Bronchial epithelial cell (primary cell): ENCODE data around the gene TTLL11. TPM values are rescaled to one million over a fixed set of nuclear protein-coding genes. Genes with fewer than 3 reads are reported as not detected.
A peak's percentile ranks its signal among the peaks of the same experiment; 100 is the strongest.
"Not testable (repeated sequence)": the region's sequence is repeated elsewhere in the genome, so short reads cannot be mapped to it uniquely, and the experiment has no call there.

Source experiments
- DNase-seq: peaks from one replicate; pipeline ENCODE4 v3.0.0-alpha.2; 2010; ENCODE audit warnings: low read depth
- FAIRE-seq: peaks from 2 replicates; lab custom pipeline; 2011; peaks lifted over from hg19 to GRCh38; lab: Jason Lieb, UNC
- H3K27me3 ChIP-seq: 2 replicates; pipeline ENCODE4 v1.5.1; 2011; ENCODE audit warnings: low read length; ENCODE audit not compliant: control insufficient read depth, insufficient read depth
- H3K36me3 ChIP-seq: 2 replicates; pipeline ENCODE4 v1.5.1; 2011; ENCODE audit warnings: low read length; ENCODE audit not compliant: control insufficient read depth, insufficient read depth
- H3K4me3 ChIP-seq: 2 replicates; pipeline ENCODE4 v1.5.1; 2011; ENCODE audit warnings: mild to moderate bottlenecking, low read depth, low read length, control low read depth
- CTCF ChIP-seq: IDR thresholded peaks from 2 replicates; pipeline ENCODE4 v1.5.1; 2011; ENCODE audit warnings: mild to moderate bottlenecking, moderate library complexity, low read length, control low read depth, inconsistent platforms; ENCODE audit not compliant: insufficient read depth, severe bottlenecking
- total RNA-seq: library from RNA; depleted of rRNA; stranded (reverse); fragments of >200 nt; gene quantifications from 2 replicates; pipeline ENCODE4 v1.2.1, GENCODE V29; 2014

Gene TTLL11
- total RNA-seq, 1 donor from 2014 or later: 1.8 TPM

- FAIRE-seq (no peak), DNase-seq (no peak)
- TF ChIP-seq CTCF: no peak
- no peak overlapping the region for H3K4me3 ChIP-seq
- H3K27me3 ChIP-seq: no peaks in the 10 kb centered on the region
- no peaks in the 10 kb centered on the region for H3K36me3 ChIP-seq
Measured at GRCh38 chr9:122007837-122008236, 85.3 kb downstream of the TTLL11 start.

DNA sequence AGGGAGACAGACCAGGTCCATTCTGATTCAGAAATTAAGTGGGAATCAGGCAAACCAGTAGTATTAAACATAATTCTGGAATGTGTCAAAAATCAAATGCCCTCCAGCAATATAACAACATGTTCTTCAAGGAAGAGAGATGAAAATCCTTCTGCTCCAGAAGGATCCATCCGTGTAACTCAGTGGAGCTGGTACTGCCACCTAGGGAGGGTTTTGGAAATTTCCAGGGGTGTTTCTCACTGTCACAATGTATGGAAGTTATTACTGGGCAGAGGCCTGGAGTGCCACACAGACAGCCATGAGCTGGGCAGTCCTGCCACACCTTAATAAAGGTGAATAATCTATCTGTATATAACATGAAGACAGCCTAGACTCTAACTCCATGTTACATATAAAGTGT lies 87.5 kb downstream of the TTLL11 start:
- H3K4me3 ChIP-seq: no peak overlapping the region
- no peaks in the 10 kb centered on the region for H3K36me3 ChIP-seq
- no peaks in the 10 kb centered on the region for H3K27me3 ChIP-seq
- FAIRE-seq: no peak
- peak; percentile 57 for DNase-seq
- peak; percentile 61 for TF ChIP-seq CTCF

GRCh38 chr9:122004589-122004988 lies 88.5 kb downstream of the TTLL11 start:
- H3K36me3 ChIP-seq: no peaks in the 10 kb centered on the region
- H3K4me3 ChIP-seq: no peak overlapping the region
- no peak for DNase-seq
- TF ChIP-seq CTCF: no peak
- FAIRE-seq: no peak
- no peaks in the 10 kb centered on the region for H3K27me3 ChIP-seq

- TF ChIP-seq CTCF: no peak
- no peaks in the 10 kb centered on the region for H3K36me3 ChIP-seq
- H3K4me3 ChIP-seq: no peak overlapping the region
- H3K27me3 ChIP-seq: no peaks in the 10 kb centered on the region
- DNase-seq (no peak), FAIRE-seq (no peak)
Measured at GRCh38 chr9:122001491-122002201, 91.5 kb downstream of the TTLL11 start.

DNA sequence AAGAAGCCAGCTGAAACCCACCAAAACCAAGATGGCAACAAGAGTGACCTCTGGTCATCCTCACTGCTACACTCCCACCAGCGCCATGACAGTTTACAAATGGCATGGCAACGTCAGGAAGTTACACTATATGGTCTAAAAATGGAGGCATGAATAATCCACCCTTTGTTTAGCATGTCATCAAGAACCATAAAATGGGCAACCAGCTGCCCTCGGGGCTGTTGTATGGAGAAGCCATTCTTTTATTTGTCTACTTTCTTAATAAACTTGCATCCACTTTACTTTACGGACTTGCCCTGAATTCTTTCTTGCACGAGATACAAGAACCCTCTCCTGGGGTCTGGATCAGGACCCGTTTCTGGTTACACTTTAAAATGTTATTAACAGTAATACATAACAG lies 92.6 kb downstream of the TTLL11 start:
- H3K36me3 ChIP-seq, H3K27me3 ChIP-seq, FAIRE-seq, H3K4me3 ChIP-seq, DNase-seq: not testable (repeated sequence)

DNA sequence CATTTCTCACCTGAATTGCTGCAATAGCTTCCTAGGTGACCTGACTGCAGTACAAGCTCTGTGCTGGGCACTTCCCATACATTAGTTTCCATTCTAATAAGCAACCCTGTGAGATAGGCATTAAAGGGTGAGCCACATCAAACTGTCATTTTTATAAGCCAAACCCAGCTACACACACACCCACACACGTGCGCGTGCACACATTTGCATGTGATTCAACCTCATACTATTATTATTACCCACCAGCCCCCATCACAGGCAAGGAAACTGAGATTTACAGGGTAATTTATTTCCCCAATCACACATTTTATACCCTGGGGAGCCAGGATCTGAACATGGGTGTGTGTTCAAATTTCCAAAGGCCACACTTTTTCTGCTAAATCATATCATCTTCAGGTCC lies 93.6 kb downstream of the TTLL11 start:
- H3K27me3 ChIP-seq: no peaks in the 10 kb centered on the region
- no peak for TF ChIP-seq CTCF
- DNase-seq (no peak), FAIRE-seq (no peak)
- H3K4me3 ChIP-seq: no peak overlapping the region
- no peaks in the 10 kb centered on the region for H3K36me3 ChIP-seq
